HG02610 (cell line): ENCODE results near the gene NLRP6.
"Not testable (repeated sequence)": the region's sequence is repeated elsewhere in the genome, so short reads cannot be mapped to it uniquely, and the experiment has no call there.

Source experiments
- ATAC-seq: cut with Tn5 transposase; IDR thresholded peaks from one replicate; pipeline ENCODE4 v1.9.1; 2021; ENCODE audit warnings: mild to moderate bottlenecking, moderate library complexity; ENCODE audit not compliant: unreplicated experiment

Gene NLRP6

GRCh38 chr11:306645-307371 lies 28.6 kb downstream of the NLRP6 start:
- no peak for ATAC-seq

- not testable (repeated sequence) for ATAC-seq
Observed at GRCh38 chr11:307766-308708, 29.8 kb downstream of the NLRP6 start, which contains the start of gene IFITM2. Gene IFITM2 (plus strand): TSS chr11:307816. CDS start chr11:308193, 377 bp downstream.

GRCh38 chr11:308740-309665 lies 30.8 kb downstream of the NLRP6 start:
- ATAC-seq, result not testable (repeated sequence)

DNA sequence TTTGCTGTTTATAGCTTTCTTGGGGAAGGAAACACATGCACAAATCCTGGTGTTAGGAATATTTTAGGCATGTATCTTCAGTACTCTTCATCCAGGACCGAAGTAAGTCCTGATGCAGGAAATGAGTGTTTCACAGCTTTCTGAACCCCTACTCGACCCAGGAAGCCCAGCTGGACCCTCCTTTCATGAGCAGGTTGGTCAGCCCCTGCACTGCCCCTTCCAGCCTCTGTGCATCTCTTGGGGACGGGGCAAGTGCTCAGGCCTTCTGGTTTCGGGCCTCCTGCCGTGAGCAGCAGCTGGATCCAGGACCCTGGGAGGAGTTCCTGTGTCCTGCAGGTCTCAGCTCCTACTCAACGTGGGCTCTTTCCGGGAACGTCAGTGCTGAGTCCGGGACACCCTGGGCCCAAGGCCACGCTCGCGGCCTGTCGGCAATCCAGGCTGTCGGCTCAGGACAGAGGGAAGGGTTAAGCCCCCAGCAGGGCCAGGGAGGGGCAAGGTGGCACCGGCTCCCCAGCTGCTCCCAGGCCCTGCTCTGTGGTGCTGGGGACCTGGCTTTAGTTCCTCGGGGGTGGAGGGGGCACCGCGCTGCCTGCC lies 31.9 kb downstream of the NLRP6 start:
- not testable (repeated sequence) for ATAC-seq

GRCh38 chr11:311013-311748 lies 33.0 kb downstream of the NLRP6 start:
- ATAC-seq, result not testable (repeated sequence)

DNA sequence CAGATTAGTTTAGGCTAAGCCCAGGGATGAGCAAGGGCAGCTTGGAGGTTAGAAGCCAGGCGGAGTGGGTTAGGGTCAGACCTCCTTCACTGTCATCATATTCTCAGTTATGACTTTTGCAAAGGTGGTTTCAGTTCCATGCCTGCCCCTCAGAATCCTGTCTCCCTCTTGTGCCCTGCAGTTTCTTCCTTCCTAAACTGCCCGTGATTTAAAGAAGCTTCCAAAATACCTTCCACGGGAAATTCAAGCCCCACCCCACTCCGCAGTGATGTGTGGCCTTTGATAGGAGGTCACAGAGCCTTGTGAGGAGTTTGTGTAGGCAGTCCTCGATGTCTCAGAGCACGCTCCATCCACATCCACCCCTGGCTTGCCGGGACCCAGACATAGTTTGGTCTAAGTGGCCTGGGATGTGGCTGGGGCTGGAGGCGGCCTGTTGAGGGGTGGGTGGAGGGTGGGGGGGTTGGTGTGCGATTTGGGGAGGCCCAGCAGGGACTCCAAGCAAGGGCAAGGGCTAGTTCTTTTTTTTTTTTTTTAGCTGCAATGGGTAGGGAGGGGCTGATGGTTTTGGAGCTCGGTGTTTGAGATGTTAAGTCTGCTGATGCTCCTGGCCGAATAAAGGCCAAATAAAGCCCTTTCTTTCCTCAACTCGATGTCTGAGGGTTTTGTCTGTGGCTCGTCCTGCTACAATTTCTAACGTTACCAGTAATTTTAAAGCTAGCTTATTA lies 34.0 kb downstream of the NLRP6 start:
- ATAC-seq, result no peak

- ATAC-seq, result no peak
Observed at GRCh38 chr11:313304-313786, 35.1 kb downstream of the NLRP6 start.

GRCh38 chr11:313787-314553 lies 35.8 kb downstream of the NLRP6 start, which contains the start of gene IFITM1:
Gene IFITM1 (plus strand): TSS chr11:314040. CDS start chr11:314171, 131 bp downstream.
- ATAC-seq, result peak; percentile 27

DNA sequence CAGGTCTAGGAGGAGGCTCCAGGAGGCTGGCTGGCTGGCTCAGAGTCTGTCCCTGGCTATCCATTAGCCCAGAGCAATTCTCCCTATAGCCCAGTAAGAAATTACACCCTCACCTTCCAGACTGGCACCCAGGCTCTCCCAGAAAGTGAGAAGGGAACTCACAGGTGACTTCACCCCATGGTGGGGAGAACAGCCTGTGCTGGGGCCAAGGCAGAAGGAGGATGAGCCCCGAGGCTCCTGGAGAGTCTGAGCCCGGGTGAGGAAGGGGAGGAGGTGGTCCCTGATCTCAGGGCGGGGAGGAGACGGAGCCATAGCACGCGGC lies 36.3 kb downstream of the NLRP6 start:
- ATAC-seq, result not testable (repeated sequence)

GRCh38 chr11:315051-315481 lies 36.9 kb downstream of the NLRP6 start:
- ATAC-seq, result no peak

DNA sequence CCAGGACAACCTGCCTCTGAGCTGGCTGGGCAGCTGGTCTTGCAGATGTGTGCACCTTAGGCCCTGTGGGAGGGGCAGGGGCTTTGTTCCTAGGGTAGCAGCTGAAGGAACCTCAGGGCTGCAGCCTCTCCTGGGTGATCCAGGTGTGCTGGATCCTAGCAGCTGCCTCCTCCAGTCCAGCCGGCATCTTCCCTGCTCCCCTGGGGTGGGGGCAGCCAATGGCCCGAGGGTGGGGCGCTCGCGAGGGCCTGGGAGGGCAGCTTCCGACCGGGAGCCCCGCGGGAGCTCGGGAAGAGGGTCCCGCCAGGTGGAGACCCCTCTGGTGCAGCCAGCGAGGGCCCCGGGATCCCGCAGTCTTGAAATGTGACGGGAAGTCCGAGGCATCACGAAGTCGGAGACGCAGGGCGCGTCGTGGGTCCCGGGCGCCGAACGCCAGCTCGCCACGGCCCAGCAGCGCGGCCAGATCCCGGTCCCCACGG lies 37.3 kb downstream of the NLRP6 start:
- ATAC-seq, result no peak

DNA sequence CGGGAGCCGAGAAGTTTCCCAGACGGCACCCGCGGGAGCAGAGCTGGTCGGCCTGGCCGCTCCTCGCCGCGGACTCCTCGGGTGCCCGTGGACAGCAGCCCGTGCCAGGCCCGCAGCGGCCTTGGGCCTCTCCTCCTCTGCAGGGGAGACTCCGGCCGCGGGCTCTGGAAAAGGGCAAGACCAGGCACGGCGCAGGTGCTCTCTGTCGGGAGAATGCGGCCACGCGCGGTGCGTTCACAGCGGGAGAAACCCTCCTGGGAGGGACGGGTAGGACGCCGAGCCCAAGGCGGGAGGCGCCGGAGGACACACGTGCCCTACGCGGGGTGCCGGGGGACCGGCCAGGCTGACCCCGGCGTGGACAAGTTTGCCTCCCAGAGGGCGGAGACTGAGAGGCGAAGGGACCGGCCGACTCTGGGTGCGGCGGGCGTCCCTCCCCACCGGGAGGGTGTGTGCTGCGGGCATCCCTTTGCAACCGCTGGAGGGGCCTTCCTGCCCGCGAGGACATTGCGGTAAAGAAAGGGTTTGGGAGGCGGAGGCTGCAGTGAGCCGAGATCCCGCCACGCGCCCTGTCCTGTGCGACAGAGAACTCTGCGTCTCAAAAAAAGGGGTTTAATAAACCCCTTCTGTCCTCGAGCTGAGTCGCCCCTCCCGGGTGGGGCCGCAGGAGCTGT lies 38.0 kb downstream of the NLRP6 start:
- no peak for ATAC-seq

GRCh38 chr11:316891-317301 lies 38.7 kb downstream of the NLRP6 start:
- no peak for ATAC-seq

GRCh38 chr11:317668-318404 lies 39.6 kb downstream of the NLRP6 start:
- ATAC-seq, result peak; percentile 15

- ATAC-seq, result peak; percentile 38
Observed at GRCh38 chr11:318405-319120, 40.4 kb downstream of the NLRP6 start.
